Peyer's patch (tissue), 4 donors: ENCODE data around the gene RLF. TPM values are rescaled to one million over a fixed set of nuclear protein-coding genes. Genes with fewer than 3 reads are reported as not detected.

Source experiments
- DNase-seq, 3 donors: peaks; one replicate each; pipeline ENCODE4 v3.0.0-alpha.2; 2017 to 2019
- H3K27ac ChIP-seq, 4 donors: fragments of 200-600 bp; sonication (generic); one replicate each; pipeline ENCODE4 v1.5.1; 2016 to 2019
- H3K27me3 ChIP-seq, 2 donors: fragments of 200-600 bp; sonication (generic); one replicate each; pipeline ENCODE4 v1.5.1; 2019
- H3K36me3 ChIP-seq, 3 donors: fragments of 200-600 bp; sonication (generic); one replicate each; pipeline ENCODE4 v1.5.1; 2016 to 2019
- H3K4me1 ChIP-seq, 4 donors: fragments of 200-600 bp; sonication (generic); one replicate each; pipeline ENCODE4 v1.5.1; 2016 to 2019
- H3K4me3 ChIP-seq, 4 donors: fragments of 200-600 bp; sonication (generic); 1 replicate in 3 of 4; 2 replicates in 1 of 4; pipeline ENCODE4 v1.5.1; 2016 to 2019; ENCODE audit warnings: mild to moderate bottlenecking in 1 of 4
- H3K9me3 ChIP-seq, 4 donors: fragments of 200-600 bp; sonication (generic); one replicate each; pipeline ENCODE4 v1.5.1; 2016 to 2019; ENCODE audit warnings: mild to moderate bottlenecking in 1 of 4
- CTCF ChIP-seq, 6 experiments: fragments of 450-650 bp in 4 of 6; fragments of 200-600 bp in 2 of 6; sonication (generic) in 1 of 6; IDR thresholded peaks; one replicate each; pipeline ENCODE4 v1.5.1; 2017 to 2019; ENCODE audit warnings: antibody characterized with exemption in 6 of 6, mild to moderate bottlenecking in 3 of 6, moderate library complexity in 1 of 6
- POLR2A ChIP-seq, 2 donors: fragments of 450-650 bp; IDR thresholded peaks; one replicate each; pipeline ENCODE4 v1.5.1; 2017; ENCODE audit warnings: antibody characterized with exemption in 2 of 2, mild to moderate bottlenecking in 2 of 2, moderate library complexity in 2 of 2
- total RNA-seq, 4 donors: library from RNA; depleted of rRNA; stranded (reverse); fragments of >200 nt; gene quantifications; one replicate each; pipeline ENCODE4 v1.1.0, GENCODE V29; 2016

Gene RLF
- total RNA-seq, 4 donors from 2014 or later: 10.5 to 15.8 (median 13.4) TPM

GRCh38 chr1:40232444-40232843 lies 71.3 kb downstream of the RLF start:
- peaks cover 0 to 83% (median 0%) of the 10 kb centered on the region in 3 donors for H3K36me3 ChIP-seq
- no peak for TF ChIP-seq POLR2A (IDR thresholded peaks at IDR 0.05)
- TF ChIP-seq CTCF (IDR thresholded peaks at IDR 0.05): no peak
- DNase-seq: peak in 2 of 3 donors; percentile 56 to 73

GRCh38 chr1:40239626-40240025 lies 78.4 kb downstream of the RLF start:
- H3K4me1 ChIP-seq: no peaks in the 10 kb centered on the region
- no peak overlapping the region for H3K27ac ChIP-seq
- H3K4me3 ChIP-seq: no peak overlapping the region
- no peaks in the 10 kb centered on the region for H3K9me3 ChIP-seq
- TF ChIP-seq CTCF (IDR thresholded peaks at IDR 0.05): no peak
- TF ChIP-seq POLR2A (IDR thresholded peaks at IDR 0.05): no peak
- no peak for DNase-seq
- peaks cover 0 to 47% (median 0%) of the 10 kb centered on the region in 3 donors for H3K36me3 ChIP-seq
- H3K27me3 ChIP-seq: no peaks in the 10 kb centered on the region

More at GRCh38 chr1:40232444-40232843, 71.3 kb downstream of the RLF start:
- no peaks in the 10 kb centered on the region for H3K27me3 ChIP-seq
- no peaks in the 10 kb centered on the region for H3K9me3 ChIP-seq
- H3K4me1 ChIP-seq: no peaks in the 10 kb centered on the region
- no peak overlapping the region for H3K27ac ChIP-seq
- no peak overlapping the region for H3K4me3 ChIP-seq

GRCh38 chr1:40240390-40240789 lies 79.2 kb downstream of the RLF start:
- no peak for DNase-seq
- Histone ChIP-seq H3K9me3 (no peaks in the 10 kb centered on the region), H3K4me1 (no peaks in the 10 kb centered on the region), H3K27ac (no peak overlapping the region), H3K36me3 (peaks cover 0 to 41% (median 0%) of the 10 kb centered on the region in 3 donors), H3K27me3 (no peaks in the 10 kb centered on the region), H3K4me3 (no peak overlapping the region)
- no peak for TF ChIP-seq CTCF (IDR thresholded peaks at IDR 0.05)
- no peak for TF ChIP-seq POLR2A (IDR thresholded peaks at IDR 0.05)

- Histone ChIP-seq H3K36me3 (peaks cover 0 to 31% (median 0%) of the 10 kb centered on the region in 3 donors), H3K9me3 (no peaks in the 10 kb centered on the region), H3K4me3 (no peak overlapping the region), H3K27me3 (no peaks in the 10 kb centered on the region), H3K4me1 (no peaks in the 10 kb centered on the region), H3K27ac (no peak overlapping the region)
- no peak for DNase-seq
- TF ChIP-seq POLR2A (IDR thresholded peaks at IDR 0.05) (no peak), CTCF (IDR thresholded peaks at IDR 0.05) (no peak)
Measured at GRCh38 chr1:40241362-40241761, 80.2 kb downstream of the RLF start.

GRCh38 chr1:40243351-40243750 lies 82.2 kb downstream of the RLF start:
- Histone ChIP-seq H3K9me3 (no peaks in the 10 kb centered on the region), H3K4me3 (no peak overlapping the region), H3K36me3 (peaks cover 0 to 12% (median 0%) of the 10 kb centered on the region in 3 donors), H3K27ac (no peak overlapping the region), H3K27me3 (no peaks in the 10 kb centered on the region), H3K4me1 (no peaks in the 10 kb centered on the region)
- no peak for DNase-seq
- no peak for TF ChIP-seq CTCF (IDR thresholded peaks at IDR 0.05)
- no peak for TF ChIP-seq POLR2A (IDR thresholded peaks at IDR 0.05)
